ENCODE data around the gene B4GALT5. TPM values are rescaled to one million over a fixed set of nuclear protein-coding genes. Genes with fewer than 3 reads are reported as not detected.
"Not testable (repeated sequence)": the region's sequence is repeated elsewhere in the genome, so short reads cannot be mapped to it uniquely, and the experiment has no call there.

Gene B4GALT5, protein sequence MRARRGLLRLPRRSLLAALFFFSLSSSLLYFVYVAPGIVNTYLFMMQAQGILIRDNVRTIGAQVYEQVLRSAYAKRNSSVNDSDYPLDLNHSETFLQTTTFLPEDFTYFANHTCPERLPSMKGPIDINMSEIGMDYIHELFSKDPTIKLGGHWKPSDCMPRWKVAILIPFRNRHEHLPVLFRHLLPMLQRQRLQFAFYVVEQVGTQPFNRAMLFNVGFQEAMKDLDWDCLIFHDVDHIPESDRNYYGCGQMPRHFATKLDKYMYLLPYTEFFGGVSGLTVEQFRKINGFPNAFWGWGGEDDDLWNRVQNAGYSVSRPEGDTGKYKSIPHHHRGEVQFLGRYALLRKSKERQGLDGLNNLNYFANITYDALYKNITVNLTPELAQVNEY
- 44.9 and 46.7 TPM in 2 replicates for total RNA-seq (2014; rRNA removed; shearing (Covaris generic))
- 59.3 and 73.2 TPM in 2 replicates for polyA plus RNA-seq (2015; cell fraction: cytosol; rRNA removed)
- 32.9 and 34.7 TPM in 2 replicates for polyA plus RNA-seq (2015; cell fraction: nucleus; rRNA removed)

DNA sequence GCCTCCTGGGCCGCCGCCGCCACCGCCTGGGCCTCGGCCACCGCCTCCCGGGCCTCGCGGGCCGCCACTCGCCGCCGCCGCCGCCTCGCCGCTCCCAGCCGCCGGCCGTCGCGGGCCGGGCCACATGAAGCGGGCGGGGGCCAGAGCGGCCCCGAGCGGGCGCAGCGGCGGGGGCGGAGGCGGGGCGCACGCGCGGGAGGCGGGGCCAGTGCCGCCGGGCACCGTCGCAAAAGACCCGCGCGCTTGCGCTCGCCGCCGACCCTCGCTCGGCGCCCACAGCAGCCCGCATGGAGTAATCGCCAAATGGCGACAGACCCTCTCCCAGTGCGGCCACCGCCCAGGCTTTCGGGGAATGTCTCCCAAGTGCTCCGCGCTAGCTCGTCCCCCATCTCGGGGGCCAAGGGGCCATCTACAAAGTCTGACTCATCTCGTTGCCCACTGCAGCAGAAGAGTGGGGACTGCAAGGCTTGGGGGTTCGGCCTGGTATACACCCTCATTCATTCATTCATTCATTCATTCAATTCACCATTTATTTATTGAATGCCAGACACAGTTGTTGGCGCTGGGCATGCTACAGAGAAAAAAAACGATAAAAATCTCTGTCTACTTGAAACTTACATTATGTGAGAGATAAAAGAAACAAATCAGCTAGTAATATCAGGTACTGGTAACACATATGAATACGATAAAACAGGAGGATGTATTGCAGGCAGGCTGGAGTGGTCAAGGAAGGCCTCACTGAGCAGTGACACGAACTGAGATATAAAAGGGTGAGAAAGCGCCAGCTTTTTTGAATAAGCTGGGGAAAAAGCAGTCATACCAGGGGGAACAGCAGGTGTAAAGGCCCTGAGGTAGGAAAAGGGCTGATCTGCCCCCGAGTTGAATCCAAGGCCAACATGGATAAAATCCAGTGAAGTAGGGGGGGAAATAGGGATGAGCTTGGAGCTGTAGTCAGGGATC lies at the start of gene B4GALT5:
TSS of gene B4GALT5 (minus strand) at position 126 of the 960 bp plus-strand sequence. CDS start 188 bp downstream, outside the sequence.
- in situ Hi-C loops (cut with HindIII; ENCODE audit: low pct_unique_long_range_greater_than_20kb, low sequenced_read_pairs): no loop called here

DNA sequence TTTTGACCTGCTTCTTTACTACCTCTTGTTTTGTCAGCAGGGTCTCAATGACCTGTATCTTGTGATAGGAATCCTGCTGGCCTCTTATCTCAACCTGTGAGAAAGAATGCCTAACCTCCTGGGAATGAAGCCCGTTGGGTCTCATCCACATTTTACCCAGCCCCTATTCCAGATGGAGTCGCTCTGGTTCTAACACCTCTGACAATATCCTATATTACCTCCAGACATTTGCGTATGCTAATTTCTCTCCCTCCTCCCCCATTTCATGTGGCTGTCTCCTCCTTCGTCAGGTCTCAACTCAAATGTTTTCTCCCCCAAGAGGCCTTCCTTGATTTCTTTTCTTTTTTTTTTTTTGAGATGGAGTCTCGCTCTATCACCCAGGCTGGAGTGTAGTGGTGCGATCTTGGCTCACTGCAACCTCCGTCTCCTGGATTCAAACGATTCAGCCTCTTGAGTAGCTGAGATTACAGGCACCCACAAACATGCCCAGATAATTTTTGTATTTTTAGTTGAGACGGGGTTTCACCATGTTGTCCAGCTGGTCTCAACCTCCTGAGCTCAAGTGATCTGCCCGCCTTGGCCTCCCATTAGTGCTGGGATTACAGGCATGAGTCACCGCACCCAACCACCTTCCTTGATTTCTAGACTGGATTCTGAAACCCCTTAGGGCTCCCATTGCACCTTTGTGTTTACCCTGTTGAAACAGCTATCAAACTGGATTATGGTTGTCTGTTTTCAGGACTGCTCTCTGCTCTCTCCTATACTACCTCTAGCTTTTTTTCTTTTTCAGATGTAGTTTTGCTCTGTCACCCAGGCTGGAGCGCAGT lies 49.5 kb upstream of the B4GALT5 start:
- no peak for DNase-seq (ENCODE audit: low read depth, low spot score)
- in situ Hi-C loops (cut with HindIII; ENCODE audit: low pct_unique_long_range_greater_than_20kb, low sequenced_read_pairs): no loop called here

More for the DNA sequence above, at the start of gene B4GALT5:
- DNase-seq (ENCODE audit: low read depth, low spot score): peak; percentile 86

DNA sequence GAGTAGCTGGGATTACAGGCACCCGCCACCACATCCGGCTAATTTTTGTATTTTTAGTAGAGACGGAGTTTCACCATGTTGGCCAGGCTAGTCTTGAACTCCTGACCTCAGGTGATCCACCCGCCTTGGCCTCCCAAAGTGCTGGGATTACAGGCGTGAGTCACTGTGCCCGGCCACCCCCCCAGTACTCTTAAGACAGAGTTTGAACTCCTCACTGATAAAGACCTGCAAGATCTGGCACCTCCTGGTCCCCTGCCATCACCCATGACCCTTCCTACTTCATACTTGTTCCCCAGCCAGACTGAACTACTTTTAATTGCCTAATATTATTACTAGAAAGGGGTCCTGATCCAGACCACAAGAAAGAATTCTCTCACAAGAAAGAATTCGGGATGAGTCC lies 48.2 kb upstream of the B4GALT5 start:
- DNase-seq (ENCODE audit: low read depth, low spot score); in situ Hi-C loops (cut with HindIII; ENCODE audit: low pct_unique_long_range_greater_than_20kb, low sequenced_read_pairs): not testable (repeated sequence)

DNA sequence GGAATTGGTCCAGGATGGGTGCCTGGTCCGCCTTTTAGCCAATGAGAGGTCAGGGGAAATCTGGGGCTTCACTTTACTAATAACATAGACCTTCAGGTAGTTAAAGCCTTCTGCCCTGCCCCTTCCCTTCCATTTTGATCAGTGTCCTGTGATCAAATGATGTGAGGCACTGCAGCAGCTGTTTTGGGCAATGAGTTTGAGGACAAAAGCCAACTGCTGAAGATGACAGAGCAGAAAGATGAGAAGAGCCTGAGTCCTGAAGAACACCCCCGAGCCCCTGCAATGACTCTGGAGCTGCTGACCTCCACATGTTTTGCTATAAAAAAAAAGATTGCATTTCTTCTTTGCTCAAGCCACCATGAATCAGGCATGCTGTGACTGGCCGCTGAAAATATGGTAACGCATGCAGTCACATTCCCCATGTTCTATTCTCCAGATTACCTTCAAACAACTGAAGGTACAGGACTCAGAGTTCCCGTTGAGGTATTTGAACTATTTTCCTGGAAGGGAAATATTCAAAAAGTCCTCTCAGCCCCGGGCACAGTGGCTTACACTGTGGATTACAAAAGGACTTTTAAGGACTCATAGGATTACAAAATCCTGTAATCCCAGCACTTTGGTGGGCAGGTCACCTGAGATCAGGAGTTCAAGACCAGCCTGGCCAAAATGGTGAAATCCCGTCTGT lies 45.7 kb upstream of the B4GALT5 start:
- in situ Hi-C loops (cut with HindIII; ENCODE audit: low pct_unique_long_range_greater_than_20kb, low sequenced_read_pairs): no loop called here
- DNase-seq (ENCODE audit: low read depth, low spot score): no peak

DNA sequence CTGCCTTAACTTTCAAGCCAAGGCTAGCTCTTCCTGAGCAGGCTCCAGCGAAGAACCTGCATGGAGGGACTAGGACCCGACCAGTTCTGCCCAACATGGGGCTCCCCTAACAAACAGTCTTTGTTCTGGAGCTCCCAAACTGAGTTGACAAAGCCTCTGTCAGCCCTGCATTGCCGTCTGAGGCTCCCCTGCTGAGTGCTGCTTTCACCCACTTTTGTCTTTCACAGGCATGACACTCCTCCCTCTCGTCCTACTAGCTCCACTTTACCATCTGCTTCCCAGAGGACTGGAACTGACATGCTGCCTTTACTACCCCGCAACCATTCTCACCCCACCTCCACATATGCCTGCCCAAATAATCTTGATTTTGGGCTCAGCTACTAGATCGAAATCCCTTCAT lies 45.1 kb upstream of the B4GALT5 start:
- in situ Hi-C loops (cut with HindIII; ENCODE audit: low pct_unique_long_range_greater_than_20kb, low sequenced_read_pairs): no loop called here
- no peak for DNase-seq (ENCODE audit: low read depth, low spot score)

DNA sequence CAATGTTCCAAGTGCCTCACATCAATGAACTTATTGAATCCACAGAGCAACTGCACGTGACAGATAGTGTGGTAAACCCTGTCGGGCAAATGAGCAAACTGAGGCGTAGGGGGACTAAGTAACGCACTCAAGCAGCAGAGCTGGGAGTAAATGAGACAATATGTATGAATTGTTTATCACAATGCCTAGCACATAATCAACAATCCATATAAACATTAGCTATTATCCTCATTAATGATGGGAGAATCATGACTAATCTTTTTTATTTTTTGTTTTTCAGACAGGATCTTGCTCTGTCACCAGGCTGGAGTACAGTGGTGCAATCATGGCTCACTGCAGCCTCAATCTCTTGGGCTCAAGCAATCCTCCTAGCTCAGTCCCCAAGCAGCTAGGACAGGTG lies 43.9 kb upstream of the B4GALT5 start:
- in situ Hi-C loops (cut with HindIII; ENCODE audit: low pct_unique_long_range_greater_than_20kb, low sequenced_read_pairs): no loop called here
- peak; percentile 17 for DNase-seq (ENCODE audit: low read depth, low spot score)

DNA sequence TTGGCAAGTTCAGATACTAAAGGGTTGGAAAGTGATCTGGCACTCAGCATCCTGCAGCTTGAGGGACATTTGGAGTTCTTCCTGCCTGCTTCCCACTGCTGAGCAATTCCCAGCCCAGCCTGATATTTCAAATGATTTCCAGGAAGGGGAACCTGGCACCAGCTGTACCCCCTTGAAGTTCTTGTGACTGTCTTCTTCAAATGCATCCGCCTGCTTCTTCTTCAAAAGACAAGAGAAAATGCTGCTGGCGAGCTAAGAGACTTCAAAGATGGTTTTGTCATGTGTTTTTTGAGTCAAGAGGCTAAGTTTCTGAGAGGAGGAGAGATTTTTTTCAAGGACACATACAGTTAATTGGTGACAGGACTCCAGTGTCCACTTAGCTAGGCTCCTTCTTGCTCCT lies 42.6 kb upstream of the B4GALT5 start:
- in situ Hi-C loops (cut with HindIII; ENCODE audit: low pct_unique_long_range_greater_than_20kb, low sequenced_read_pairs): no loop called here
- no peak for DNase-seq (ENCODE audit: low read depth, low spot score)

DNA sequence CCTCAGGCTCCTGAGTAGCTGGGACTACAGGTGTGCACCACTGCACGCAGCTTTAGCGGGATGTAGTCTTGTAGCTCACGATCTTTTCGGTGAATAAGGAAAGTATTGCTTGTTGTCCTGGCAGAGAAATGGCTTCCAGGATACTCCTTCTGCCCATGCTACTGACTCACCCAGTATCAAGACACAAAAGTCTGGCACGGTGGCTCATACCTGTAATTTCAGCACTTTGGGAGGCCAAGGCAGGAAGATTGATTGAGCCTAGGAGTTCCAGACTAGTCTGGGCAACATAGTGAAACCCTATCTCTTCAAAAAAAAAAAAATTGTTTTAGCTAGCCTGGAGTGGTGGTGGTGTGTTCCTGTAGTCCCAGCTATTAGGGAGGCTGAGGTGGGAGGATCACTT lies 40.9 kb upstream of the B4GALT5 start:
- in situ Hi-C loops (cut with HindIII; ENCODE audit: low pct_unique_long_range_greater_than_20kb, low sequenced_read_pairs): no loop called here
- no peak for DNase-seq (ENCODE audit: low read depth, low spot score)

DNA sequence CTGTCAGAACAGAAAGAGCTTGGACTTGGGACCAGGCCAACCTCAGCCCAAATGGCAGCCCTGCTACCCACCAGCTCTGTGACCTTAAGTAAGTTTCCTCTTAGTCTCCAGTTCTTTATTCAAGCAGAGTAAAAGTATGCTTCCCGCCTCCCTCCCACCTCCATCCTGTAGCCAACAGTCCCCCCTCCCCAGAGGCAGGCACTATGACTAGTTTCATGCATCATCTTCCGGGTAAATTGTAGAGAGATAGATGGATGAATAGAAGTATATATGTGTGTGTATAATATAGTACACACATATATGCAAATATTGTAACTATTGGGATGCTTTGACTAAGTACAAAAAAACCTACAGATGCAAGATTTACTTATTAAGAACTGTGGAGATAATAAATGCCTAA lies 39.5 kb upstream of the B4GALT5 start:
- in situ Hi-C loops (cut with HindIII; ENCODE audit: low pct_unique_long_range_greater_than_20kb, low sequenced_read_pairs): no loop called here

DNA sequence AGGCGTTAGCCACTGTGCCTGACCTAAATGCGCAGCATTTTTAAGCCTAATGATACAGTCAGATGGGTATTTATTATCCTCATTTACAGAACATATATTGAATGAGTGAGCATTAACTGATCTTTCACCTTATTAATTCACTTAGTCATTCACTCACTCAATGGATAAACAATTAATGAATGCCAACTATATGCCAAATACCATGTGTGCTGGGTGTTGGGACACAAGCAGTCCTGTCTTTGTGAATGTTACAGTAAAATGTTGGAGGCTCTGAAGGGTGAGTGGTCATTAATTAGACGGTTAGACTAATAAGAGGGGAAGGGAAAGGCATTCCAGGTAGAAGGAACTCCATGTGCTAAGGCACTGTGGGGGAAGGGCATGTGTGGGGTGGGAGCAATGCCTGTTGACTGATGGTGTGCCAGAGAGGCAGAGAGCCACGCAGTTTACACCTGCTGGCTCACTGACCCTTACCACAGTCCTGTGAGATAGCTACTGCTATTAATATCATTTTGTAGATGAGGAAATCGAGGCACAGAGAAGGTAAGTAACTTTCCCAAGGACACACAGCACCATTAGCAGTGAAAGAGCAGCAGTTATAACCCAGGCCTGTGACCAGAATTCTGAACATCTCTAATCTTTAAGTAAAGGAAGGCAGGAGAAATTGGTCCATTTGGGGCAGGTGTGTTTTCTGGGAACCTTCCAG lies 38.7 kb upstream of the B4GALT5 start:
- in situ Hi-C loops (cut with HindIII; ENCODE audit: low pct_unique_long_range_greater_than_20kb, low sequenced_read_pairs): no loop called here
- DNase-seq (ENCODE audit: low read depth, low spot score): no peak

More for the DNA sequence above, 39.5 kb upstream of the B4GALT5 start:
- DNase-seq (ENCODE audit: low read depth, low spot score): no peak

DNA sequence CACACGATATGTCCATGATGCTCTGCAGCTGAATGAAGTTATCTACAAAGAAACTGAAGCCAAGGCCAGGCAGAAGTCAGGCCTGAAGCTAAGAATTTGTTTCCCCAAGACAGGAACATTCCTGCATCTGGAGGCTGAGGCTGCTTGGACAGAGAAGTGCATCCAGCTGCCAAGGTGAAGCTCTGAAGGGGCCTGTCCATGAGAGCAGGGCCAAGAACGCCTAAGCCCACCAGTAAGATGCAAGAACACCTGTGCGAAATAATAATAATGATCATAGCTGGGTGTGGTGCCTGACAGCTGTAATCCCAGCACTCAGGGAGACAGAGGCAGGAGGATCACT lies 37.7 kb upstream of the B4GALT5 start:
- in situ Hi-C loops (cut with HindIII; ENCODE audit: low pct_unique_long_range_greater_than_20kb, low sequenced_read_pairs): no loop called here
- no peak for DNase-seq (ENCODE audit: low read depth, low spot score)

DNA sequence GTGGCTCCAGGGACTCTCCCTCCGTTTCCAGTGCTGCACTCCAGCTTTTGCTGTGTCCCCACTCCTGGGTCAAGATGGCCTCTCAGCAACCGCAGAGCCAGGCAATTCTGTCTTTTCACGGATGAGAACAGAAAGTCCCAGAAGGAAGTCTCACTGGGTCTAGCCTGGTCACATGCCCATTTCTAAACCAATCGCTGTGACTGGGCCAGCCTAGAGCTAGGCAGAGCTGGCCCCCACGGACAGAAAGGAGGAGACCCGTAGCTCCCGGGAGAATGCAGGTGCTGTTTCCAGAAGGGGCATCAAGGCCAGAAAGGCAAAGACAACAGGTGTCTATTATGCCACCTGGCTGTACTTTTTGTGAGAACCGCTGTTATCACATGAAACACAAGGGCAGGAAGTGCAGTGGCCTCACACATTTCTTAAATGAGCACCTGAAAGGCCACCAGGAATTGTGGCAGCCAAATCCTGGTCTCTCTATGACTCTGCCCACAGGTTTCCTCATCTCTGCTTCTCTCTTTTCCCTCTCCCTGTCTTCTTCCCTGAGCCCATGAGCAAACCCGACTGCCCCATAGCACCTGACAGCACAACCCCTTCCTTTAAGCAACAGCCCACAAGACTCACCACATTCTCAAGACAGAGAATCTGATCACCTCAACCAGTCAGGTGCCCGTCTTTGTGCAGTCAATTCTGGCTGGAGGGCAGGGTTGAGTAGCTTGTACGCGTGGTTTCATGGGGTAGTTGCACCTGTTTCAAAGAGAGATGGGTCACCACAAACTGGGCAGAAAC lies 37.1 kb upstream of the B4GALT5 start:
- in situ Hi-C loops (cut with HindIII; ENCODE audit: low pct_unique_long_range_greater_than_20kb, low sequenced_read_pairs): no loop called here
- DNase-seq (ENCODE audit: low read depth, low spot score): no peak

DNA sequence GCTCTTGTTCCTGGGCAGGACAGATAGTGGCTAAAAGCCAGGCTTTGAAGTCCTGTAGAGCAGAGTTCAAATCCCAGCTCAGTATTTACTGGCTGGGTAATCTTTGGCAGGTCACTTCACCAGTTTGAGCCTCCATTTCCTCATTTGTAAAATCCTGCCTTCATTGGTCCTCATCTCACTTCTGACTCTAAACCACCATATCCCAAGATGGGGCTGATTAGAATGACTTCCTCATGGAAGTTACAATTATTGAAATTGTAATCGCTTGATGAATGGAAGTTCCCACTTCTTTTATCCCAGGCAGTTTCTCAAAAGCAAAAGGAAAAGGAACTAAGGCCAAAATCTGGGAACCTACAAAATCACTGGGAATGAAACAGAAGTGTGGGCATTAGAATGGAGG lies 35.9 kb upstream of the B4GALT5 start:
- DNase-seq (ENCODE audit: low read depth, low spot score): no peak
- in situ Hi-C loops (cut with HindIII; ENCODE audit: low pct_unique_long_range_greater_than_20kb, low sequenced_read_pairs): no loop called here

DNA sequence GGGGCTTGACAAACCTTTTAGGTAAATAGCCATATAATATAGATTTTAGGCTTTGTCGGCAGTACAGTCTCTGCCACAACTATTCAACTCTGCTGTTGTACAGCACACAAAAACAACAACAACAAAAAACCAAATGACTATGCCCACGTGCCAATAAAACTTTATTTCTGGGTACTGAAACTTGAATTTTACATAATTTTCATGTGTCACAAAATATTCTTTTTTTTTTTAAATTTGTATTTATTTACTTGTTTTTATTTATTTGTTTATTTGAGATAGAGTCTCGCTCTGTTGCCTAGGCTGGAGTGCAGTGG lies 34.8 kb upstream of the B4GALT5 start:
- no peak for DNase-seq (ENCODE audit: low read depth, low spot score)
- in situ Hi-C loops (cut with HindIII; ENCODE audit: low pct_unique_long_range_greater_than_20kb, low sequenced_read_pairs): no loop called here

DNA sequence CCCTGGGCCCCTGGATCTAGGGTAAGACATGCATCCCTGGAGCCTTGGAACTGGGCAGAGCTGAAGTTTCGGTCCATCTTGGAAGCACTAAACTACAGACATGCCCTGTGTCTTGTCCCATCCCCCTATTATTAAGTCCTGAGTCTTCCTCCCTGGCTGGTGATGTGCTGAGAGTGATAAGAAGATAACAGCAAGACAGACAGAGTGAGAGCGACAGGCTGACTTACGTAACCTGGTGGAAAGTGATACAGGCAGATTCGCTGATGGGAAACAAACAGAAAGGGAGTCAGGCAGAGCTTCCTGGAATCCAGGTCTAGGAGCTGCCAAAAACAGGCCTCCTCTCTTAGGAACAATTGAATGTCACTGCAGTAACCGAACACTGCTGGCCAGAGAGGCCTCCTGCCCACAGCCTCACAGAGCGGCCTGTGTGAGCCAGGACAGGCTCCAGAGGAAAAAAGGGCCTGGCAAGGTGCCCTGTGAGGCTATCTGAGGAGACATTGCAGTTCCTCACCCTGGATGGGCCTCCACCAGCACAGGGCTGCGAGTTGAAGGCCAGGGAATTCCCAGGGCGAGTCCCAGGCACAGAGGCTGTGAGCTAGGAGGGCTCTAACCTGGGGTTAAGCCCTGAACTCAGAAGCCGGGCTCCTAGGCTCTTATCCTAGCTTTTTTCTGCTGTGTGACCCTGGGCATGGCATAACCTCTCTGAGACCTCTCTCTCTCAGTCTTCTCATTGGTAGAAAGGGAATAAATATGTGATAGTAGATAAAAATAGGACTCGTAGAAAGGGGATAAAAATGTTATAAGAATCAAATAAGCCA lies 34.2 kb upstream of the B4GALT5 start:
- peak; percentile 86 for DNase-seq (ENCODE audit: low read depth, low spot score)
- in situ Hi-C loops (cut with HindIII; ENCODE audit: low pct_unique_long_range_greater_than_20kb, low sequenced_read_pairs): no loop called here
